Activated T-cell treated with anti-CD3 and anti-CD28 coated beads, Interleukin-2, amount 50 U/mL, for 4 hours (primary cell): ENCODE measurements around the gene RBBP8NL. TPM values are rescaled to one million over a fixed set of nuclear protein-coding genes. Genes with fewer than 3 reads are reported as not detected.
A peak's percentile ranks its signal among the peaks of the same experiment; 100 is the strongest.

Experiments used
- ATAC-seq, 2 donors: fragments of 200-7000 bp; cut with Tn5 transposase; one replicate each; pipeline ENCODE4 v1.10.0; 2021
- DNase-seq: peaks from one replicate; pipeline ENCODE4 v3.0.0-alpha.2; 2020
- H3K27me3 Mint-ChIP-seq: one replicate; pipeline ENCODE4 v1.8.0; 2021; ENCODE audit warnings: low read depth, mixed read lengths
- H3K36me3 Mint-ChIP-seq: one replicate; pipeline ENCODE4 v1.8.0; 2022; ENCODE audit warnings: mixed read lengths; ENCODE audit not compliant: insufficient read depth
- H3K4me1 Mint-ChIP-seq: one replicate; pipeline ENCODE4 v1.8.0; 2021; ENCODE audit warnings: low read depth, mixed read lengths
- H3K4me3 Mint-ChIP-seq: one replicate; pipeline ENCODE4 v1.8.0; 2021; ENCODE audit warnings: mild to moderate bottlenecking, moderate library complexity, mixed read lengths
- H3K9me3 Mint-ChIP-seq: one replicate; pipeline ENCODE4 v1.8.0; 2021; ENCODE audit warnings: mixed read lengths
- total RNA-seq, 3 donors: library from RNA; stranded (reverse); gene quantifications; one replicate each; pipeline ENCODE4 v1.2.1, GENCODE V29; 2021

RBBP8NL gene
- total RNA-seq, 3 donors from 2014 or later = not detected

DNA sequence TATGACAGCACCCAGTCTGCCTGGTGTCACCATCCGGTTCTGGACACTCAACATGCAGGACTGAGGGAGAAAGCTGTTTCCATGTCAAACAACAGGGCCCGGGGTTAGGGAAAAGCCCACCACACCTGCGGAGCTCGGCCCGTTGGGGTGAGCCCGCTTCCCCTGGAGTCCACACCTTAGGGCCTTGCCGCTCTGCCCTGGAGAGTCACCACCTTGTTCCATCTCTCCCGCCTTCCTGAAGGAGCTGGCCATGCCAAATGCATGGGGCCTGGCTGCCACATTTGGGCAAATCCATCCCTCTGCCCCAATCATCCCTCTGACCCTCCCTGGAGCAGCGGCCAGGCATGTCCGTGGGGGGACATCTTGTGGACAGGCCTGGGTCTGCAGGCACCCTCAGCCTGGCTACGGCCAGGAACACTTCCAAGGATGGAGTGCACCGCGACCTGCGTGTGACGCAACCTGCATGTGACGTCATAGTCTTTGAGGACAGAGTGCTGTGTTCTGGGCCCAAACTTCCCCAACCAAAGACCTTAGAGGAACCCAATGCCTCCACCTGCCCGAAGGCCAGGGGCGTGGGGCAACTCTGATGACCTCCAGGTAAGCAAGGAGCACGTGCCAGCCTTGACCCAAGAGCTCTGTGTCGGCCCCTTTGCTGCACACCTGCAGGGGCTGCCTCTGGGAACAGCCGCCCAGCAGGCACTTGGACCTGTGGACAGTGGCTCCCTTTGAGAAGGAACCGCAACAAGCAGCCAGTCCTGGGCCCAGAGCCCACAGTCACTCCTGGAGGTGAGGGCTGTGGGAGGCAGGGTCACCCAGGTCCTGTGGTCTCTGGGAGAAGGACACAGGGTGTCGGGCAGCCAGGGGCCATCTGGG is 22.0 kb downstream of the RBBP8NL start:
- Mint-ChIP-seq H3K4me1 (peaks cover 26% of the 10 kb centered on the region), H3K4me3 (peak overlapping the region; percentile 80), H3K9me3 (no peaks in the 10 kb centered on the region), H3K27me3 (no peaks in the 10 kb centered on the region), H3K36me3 (peaks cover 2% of the 10 kb centered on the region)
- DNase-seq (no peak), ATAC-seq (no peak)

DNA sequence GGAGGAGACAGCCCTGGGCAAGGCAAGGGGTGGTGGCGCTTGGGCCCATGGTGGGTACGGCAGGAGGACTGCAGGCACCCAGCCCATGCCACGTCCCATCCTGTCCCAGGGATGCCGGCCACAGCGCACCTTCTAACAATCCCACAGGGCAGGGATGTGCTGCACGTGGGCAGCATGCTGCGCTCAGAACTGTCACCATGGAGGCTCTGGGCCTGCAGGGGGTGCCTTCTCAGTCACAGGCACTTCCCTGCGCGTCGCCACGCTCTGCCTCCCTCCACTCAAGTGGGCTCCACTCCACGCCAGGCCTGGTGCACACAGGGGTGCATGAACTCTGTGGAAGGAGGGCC is 22.6 kb downstream of the RBBP8NL start:
- DNase-seq (no peak), ATAC-seq (no peak)
- Mint-ChIP-seq H3K4me1 (peaks cover 22% of the 10 kb centered on the region), H3K9me3 (no peaks in the 10 kb centered on the region), H3K27me3 (no peaks in the 10 kb centered on the region), H3K4me3 (no peak overlapping the region), H3K36me3 (peaks cover 2% of the 10 kb centered on the region)

DNA sequence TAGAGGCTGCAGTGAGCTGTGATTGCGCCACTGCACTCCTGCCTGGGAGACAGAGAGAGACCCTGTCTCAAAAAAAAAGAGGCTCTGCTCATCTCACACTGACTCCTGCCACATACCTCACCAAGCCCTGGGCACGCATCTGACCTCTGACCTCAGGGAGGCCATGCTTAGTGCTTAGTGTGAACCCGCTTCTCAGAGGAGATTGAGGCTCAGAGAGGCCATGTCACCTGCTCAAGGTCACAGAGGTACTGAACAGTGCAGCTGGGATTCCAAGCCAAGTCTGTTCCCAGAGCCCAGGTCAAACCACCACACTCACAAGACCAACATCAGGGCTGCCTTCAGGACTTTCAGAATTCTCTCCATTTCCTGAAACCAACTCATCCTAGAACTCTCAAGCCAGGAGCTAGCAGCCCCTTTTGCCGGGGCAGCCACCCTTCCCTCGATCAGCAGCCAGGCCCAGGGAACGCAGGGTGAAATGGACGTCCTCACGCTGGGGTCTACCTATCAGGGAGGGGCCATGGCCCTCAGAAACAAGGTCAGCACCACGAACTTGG is 23.1 kb downstream of the RBBP8NL start:
- DNase-seq = no peak

DNA sequence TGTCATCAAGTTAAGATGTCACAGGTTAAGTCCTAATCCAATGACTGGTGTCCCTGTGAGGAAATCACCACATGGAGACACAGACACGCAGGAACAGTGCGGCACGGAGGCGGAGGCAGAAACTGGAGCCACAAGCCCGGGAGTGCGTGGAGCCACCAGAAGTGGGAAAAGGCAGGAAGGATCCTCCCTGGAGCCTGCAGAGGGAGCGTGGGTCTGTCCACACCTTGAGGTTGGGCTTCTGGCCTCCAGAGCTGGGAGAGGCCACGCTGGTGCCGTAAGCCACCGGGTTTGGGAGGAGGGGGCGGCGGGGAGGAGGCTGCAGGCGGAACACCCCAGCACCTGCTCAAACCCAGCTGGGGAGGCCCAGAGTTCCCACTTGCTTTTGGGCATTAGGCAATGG is 24.0 kb downstream of the RBBP8NL start:
- Mint-ChIP-seq H3K36me3 (peaks cover 2% of the 10 kb centered on the region), H3K4me3 (no peak overlapping the region), H3K9me3 (no peaks in the 10 kb centered on the region), H3K27me3 (no peaks in the 10 kb centered on the region), H3K4me1 (peaks cover 18% of the 10 kb centered on the region)
- DNase-seq = no peak
- no peak for ATAC-seq

More for the DNA sequence above, 23.1 kb downstream of the RBBP8NL start:
- no peaks in the 10 kb centered on the region for H3K27me3 Mint-ChIP-seq
- no peak for ATAC-seq
- peaks cover 2% of the 10 kb centered on the region for H3K36me3 Mint-ChIP-seq
- H3K4me1 Mint-ChIP-seq = peaks cover 18% of the 10 kb centered on the region
- peak overlapping the region; percentile 16 for H3K4me3 Mint-ChIP-seq
- no peaks in the 10 kb centered on the region for H3K9me3 Mint-ChIP-seq

DNA sequence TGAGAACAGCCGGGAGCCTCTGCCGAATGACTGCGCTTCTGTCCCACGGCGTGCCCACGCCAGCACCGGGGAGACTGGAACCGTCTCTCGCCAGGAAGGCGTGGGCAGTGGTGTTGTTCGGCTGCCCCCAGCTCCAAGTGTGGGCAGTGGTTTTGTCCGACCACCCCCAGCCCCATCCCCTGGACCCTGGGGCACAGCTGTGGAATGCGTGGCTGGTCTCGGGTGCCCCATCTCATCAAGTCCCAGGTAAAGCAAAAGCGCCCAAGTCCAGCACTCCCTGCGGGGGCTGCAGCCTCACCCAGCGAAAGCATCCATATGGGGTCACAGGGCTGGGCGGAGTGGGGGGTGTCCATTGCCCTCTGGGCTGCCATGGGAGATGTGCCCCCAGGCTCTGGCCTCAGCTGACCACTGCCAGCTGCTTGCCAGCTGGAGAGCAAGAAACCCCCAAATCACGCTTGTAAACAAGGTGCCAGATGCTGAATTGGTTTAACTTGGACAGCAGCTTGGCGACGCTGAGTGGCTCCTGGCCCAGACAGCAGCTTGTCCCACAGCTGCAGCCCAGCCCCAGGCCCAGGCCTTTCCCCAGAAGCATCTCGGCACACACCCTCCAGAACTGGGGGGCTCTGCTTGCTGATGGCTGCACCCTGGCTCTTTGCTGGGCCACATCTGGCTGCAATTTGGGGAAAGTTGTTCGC is 24.7 kb downstream of the RBBP8NL start:
- Mint-ChIP-seq H3K4me1 (peaks cover 18% of the 10 kb centered on the region), H3K9me3 (no peaks in the 10 kb centered on the region), H3K36me3 (peaks cover 3% of the 10 kb centered on the region), H3K4me3 (no peak overlapping the region), H3K27me3 (no peaks in the 10 kb centered on the region)
- ATAC-seq = no peak
- DNase-seq = no peak

DNA sequence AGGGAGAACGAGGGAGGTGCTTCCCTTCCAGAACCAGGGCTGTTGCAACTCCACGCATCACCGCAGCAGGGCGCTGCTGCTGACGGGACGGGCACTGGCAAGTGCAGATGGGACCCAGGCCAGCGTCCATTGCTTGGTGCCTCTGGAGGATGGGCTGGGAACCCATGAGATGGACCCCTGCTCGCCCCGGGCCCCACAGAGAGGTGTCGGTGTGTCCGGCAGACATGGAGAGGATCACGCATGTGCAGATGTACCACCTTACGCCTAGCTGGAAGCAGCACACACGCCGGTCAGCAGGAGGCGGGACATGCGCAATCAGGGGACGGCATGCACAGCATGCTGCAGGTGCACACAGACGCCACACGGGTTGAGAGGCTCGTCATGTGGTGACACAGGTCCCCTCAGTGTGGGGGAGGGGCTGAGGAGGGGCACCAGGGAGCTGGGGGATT is 26.0 kb downstream of the RBBP8NL start:
- no peak for ATAC-seq
- Mint-ChIP-seq H3K9me3 (no peaks in the 10 kb centered on the region), H3K4me3 (no peak overlapping the region), H3K27me3 (no peaks in the 10 kb centered on the region), H3K36me3 (peaks cover 6% of the 10 kb centered on the region), H3K4me1 (peaks cover 18% of the 10 kb centered on the region)
- no peak for DNase-seq

DNA sequence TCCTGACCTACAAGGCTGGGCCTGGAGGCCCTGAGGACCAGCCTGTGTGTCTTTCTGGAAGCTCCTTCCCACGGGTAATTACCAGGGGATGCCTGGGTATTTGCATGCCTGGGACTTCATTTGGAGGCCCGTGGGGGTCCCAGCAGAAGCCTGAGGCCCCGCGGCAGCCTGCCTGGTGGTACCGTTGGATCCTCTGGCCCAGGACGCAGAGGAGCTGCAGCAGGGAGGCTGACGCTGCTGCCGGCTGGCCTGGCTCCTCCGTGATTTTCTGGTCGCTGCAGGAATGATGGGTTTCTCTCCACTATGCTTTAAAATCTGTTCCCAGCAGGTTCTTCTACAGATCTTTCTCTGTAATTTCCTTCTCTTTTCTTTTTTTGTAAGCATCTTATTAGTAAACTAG is 26.8 kb downstream of the RBBP8NL start:
- DNase-seq = no peak
- peaks cover 6% of the 10 kb centered on the region for H3K36me3 Mint-ChIP-seq
- peaks cover 12% of the 10 kb centered on the region for H3K4me1 Mint-ChIP-seq
- H3K27me3 Mint-ChIP-seq = no peaks in the 10 kb centered on the region
- no peak for ATAC-seq
- no peak overlapping the region for H3K4me3 Mint-ChIP-seq
- H3K9me3 Mint-ChIP-seq = no peaks in the 10 kb centered on the region

DNA sequence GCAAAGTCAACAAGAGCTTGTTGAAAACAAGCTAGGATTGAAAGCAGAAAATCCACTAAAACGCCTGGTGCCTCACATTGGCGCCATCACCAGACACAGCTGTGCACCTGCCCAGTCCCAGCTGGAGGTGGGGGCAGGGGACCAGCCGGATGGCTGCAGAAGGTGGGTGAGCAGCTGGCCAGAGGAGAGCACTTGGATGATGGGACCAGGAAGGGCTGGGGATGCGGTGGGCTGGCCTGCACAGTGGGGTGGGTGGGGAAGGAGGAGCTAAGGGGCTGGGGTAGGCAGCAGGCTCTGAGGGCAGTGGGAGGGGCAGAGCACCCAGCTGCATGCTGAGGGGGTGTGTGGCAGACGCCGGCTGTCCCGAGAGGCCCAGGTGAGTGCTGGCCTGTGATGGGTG is 27.3 kb downstream of the RBBP8NL start:
- ATAC-seq (no peak), DNase-seq (no peak)
- no peaks in the 10 kb centered on the region for H3K9me3 Mint-ChIP-seq
- peaks cover 7% of the 10 kb centered on the region for H3K4me1 Mint-ChIP-seq
- peaks cover 6% of the 10 kb centered on the region for H3K36me3 Mint-ChIP-seq
- no peak overlapping the region for H3K4me3 Mint-ChIP-seq
- H3K27me3 Mint-ChIP-seq = no peaks in the 10 kb centered on the region

DNA sequence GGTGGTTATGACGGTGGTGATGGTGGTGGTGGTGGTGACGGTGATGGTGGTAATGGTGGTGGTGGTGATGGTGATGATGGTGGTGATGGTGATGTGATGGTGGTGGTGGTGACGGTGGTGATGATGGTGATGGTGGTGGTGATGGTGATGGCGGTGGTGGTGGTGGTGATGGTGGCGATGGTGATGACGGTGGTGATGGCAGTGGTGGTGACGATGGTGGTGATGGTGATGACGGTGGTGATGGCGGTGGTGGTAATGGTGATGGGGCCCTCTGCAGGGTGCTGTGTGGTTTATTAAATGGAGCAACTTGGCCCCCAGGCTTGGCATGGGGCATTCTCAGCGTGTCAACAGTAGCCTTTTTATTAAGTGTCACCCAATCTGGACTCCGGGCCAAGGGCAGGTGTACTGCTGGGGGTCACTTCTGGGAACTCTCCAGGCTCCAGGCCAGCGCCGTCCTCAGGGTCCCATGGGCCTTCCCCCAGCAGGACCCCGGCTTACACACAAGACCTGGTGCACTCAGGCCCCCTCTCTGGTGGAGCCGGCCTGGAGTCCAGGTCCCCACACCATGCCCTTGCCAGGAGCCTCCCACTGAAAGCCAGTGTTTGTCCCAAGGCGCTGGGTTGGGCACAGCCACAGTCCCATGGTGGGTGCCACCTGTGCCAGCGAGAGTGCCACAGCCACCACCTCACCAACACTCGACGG is 29.1 kb downstream of the RBBP8NL start:
- no peaks in the 10 kb centered on the region for H3K27me3 Mint-ChIP-seq
- no peak overlapping the region for H3K4me3 Mint-ChIP-seq

DNA sequence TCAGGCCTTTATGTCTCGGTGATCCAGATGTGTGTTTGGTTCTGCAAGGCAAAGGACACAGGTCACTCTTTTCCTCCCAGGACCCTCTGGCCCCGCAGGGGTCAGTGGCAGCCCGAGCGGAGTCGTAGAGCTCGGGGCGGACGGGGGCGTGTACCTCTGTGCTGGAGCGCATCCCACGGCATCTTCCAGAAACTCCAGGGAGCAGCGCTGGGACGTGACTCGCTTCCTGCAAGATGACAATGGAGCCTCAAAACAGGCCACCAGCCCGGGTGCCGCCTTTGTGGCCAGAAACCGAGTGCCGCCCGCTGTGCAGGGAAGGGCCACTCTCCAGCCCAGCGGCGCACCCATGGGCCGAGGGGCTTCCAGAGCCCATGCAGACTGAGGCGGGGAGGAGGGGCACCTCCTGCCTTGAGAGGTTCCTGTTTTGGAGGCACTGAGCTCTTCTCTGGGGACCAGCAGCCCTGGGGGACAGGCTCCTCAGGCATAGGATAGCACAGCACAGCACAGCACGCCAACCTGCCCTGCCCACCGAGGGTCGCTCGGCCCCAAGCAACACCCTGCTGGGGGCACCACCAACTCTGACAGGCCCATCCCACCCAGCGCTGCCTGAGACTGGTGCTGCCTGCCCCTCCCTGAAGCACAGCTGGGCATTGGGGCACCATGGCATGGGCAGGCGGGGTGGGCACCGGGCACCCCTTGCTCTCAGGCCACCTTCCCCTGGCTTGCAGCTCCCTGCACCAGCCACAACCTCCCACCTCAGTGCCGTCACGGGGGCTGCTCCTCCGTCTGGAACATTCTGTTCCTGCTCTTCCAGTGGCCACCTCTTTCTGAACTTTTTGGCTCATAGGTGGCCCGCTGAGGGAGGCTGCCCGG is 30.7 kb downstream of the RBBP8NL start:
- Mint-ChIP-seq H3K36me3 (peaks cover 4% of the 10 kb centered on the region), H3K4me1 (no peaks in the 10 kb centered on the region), H3K4me3 (no peak overlapping the region), H3K27me3 (no peaks in the 10 kb centered on the region), H3K9me3 (no peaks in the 10 kb centered on the region)
- DNase-seq = no peak
- ATAC-seq = no peak

More for the DNA sequence above, 29.1 kb downstream of the RBBP8NL start:
- DNase-seq (no peak), ATAC-seq (no peak)
- H3K36me3 Mint-ChIP-seq = peaks cover 6% of the 10 kb centered on the region
- no peaks in the 10 kb centered on the region for H3K9me3 Mint-ChIP-seq
- no peaks in the 10 kb centered on the region for H3K4me1 Mint-ChIP-seq

DNA sequence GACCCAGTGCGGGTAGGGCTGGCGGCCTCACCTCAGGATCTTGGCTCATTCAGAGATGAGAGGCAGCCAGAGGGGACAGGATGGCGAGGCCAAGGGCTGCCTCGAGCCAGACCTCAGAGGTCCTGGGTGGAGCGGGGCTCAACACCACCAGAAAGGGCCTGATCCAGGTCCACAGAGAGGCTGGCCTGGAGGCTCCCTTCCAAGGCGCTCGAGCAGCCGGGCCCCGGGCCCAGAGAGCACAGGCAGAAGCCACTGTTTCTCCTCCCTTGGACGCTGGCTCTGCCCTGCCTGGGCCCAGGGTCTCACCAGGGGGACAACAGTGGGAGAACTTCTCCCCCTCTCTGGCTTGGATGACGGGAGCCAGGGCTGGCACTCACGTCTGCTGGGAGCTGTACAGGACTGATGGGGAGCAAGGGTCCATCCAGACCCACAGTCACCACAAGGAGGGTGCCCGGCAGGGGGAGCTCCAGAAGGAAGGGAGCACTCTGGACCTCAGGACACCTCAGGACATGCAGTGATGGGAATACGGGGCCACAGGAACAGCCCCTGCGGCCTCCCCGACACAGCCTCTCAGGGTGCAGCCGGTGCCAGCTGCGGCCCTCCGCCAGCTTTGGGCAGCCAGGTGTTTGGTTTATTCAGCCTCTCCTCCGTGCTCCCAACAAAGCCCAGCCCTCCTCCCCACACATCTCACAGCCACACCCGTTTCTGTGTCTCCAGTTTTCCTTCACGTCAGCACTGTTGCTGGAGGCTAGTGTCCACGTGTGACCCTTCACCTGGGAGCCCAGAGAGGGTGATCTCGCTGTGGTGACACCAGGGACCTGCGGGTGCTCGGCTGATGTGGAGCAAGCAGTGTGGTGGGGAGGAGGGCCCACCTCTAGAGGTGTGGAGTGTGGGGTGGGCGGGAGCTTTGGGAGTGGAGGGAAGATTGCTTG is 31.8 kb downstream of the RBBP8NL start:
- ATAC-seq (no peak), DNase-seq (no peak)
- no peaks in the 10 kb centered on the region for H3K27me3 Mint-ChIP-seq
- H3K9me3 Mint-ChIP-seq = no peaks in the 10 kb centered on the region
- H3K4me1 Mint-ChIP-seq = no peaks in the 10 kb centered on the region
- peaks cover 5% of the 10 kb centered on the region for H3K36me3 Mint-ChIP-seq
- no peak overlapping the region for H3K4me3 Mint-ChIP-seq

DNA sequence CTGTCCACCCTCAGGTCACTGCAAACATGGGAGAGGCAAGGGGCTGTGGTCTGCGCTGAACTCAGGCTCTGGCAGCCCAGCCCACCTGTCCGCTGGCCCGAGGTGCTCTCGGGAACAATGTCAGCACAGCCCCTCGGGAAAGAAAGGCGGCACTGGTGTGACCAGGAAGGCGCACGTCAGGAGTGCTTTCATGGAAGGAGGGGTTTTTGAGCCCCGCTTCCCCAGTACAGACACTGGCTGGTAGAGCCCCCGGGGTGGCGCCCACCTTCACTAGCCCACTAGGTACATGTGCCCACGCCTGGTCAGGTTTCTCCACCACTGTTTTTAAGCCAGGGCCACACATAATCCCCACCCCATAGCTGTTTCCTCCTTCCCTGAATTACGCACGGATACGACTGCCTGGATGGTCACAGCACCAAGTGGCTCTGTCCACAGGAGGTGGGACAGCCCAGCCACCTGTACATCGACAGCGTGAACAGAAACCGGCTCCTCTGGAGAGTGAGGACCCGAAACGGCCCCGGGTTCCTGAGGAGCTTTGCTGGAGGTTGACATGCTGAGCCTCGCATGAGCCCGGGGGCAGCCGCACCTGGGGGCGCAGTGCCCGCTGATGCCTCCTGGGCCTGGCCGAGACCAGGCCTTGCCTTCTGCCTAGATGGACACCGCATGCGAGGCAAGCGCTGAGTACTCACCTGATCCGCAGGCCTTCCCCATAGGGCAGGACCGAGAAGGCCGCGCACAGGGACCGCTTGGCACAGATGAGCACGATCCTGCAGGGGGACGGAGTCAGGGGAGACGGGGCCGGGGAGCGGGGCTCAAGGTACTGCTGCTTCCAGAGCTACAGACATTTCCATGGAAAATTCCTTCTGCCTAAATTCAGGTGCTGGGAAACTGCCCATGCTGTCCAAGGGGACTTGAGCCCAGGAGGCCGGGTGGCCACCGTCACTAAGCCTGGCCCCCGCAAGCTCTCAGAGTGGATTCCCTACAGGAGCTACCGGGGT is 32.8 kb downstream of the RBBP8NL start:
- H3K9me3 Mint-ChIP-seq = no peaks in the 10 kb centered on the region
- ATAC-seq (no peak), DNase-seq (no peak)
- H3K27me3 Mint-ChIP-seq = no peaks in the 10 kb centered on the region
- no peak overlapping the region for H3K4me3 Mint-ChIP-seq
- H3K4me1 Mint-ChIP-seq = peaks cover 5% of the 10 kb centered on the region
- peaks cover 12% of the 10 kb centered on the region for H3K36me3 Mint-ChIP-seq
